Measurements from ENCODE around the gene TMEM135. TPM values are rescaled to one million over a fixed set of nuclear protein-coding genes. Genes with fewer than 3 reads are reported as not detected.

The TMEM135 gene
- total and polyA plus RNA-seq, 12 donors, result 3.4 to 28.6 (median 16.9) TPM

- WGBS, 2 donors, result 66 to 67% methylated on average over 5 of the region's 5 CpGs
- H3K27ac ChIP-seq, result peak overlapping the region in 2 of 10 donors; percentile 0 to 42
- ATAC-seq (peak in 4 of 8 donors; percentile 33 to 63 (median 48)), DNase-seq (no peak)
- peaks cover 0 to 18% (median 6%) of the 10 kb centered on the region in 9 donors for H3K4me1 ChIP-seq
- H3K4me3 ChIP-seq, result no peak overlapping the region
- no peaks in the 10 kb centered on the region for H3K9me3 ChIP-seq
- no peaks in the 10 kb centered on the region for H3K27me3 ChIP-seq
- H3K36me3 ChIP-seq, result no peaks in the 10 kb centered on the region
- intact Hi-C loops (cut with DNase I), result no loop called here
- TF ChIP-seq, protein P1, sequence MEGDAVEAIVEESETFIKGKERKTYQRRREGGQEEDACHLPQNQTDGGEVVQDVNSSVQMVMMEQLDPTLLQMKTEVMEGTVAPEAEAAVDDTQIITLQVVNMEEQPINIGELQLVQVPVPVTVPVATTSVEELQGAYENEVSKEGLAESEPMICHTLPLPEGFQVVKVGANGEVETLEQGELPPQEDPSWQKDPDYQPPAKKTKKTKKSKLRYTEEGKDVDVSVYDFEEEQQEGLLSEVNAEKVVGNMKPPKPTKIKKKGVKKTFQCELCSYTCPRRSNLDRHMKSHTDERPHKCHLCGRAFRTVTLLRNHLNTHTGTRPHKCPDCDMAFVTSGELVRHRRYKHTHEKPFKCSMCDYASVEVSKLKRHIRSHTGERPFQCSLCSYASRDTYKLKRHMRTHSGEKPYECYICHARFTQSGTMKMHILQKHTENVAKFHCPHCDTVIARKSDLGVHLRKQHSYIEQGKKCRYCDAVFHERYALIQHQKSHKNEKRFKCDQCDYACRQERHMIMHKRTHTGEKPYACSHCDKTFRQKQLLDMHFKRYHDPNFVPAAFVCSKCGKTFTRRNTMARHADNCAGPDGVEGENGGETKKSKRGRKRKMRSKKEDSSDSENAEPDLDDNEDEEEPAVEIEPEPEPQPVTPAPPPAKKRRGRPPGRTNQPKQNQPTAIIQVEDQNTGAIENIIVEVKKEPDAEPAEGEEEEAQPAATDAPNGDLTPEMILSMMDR (IDR thresholded peaks at IDR 0.05), result no peak
Observed at GRCh38 chr11:87013912-87014825, 23.6 kb upstream of the TMEM135 start.

DNA sequence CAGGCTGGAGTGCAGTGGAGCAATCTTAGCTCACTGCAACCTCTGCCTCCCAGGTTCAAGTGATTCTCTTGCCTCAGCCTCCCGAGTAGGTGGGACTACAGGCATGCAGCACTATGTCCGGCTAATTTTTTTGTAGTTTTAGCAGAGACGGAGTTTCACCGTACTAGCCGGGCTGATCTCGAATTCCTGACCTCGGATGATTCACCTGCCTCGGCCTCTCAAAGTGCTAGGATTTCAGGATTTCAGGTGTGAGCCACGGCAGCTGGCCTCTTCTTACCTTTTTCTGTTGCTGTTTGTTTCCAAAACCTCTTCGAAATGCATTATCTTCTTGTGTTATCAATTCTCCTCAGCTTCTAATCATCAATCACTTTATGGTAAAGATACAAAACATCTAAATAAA is 22.1 kb upstream of the TMEM135 start:
- Histone ChIP-seq H3K27ac (no peak overlapping the region), H3K4me1 (peaks cover 0 to 33% (median 18%) of the 10 kb centered on the region in 9 donors), H3K9me3 (no peaks in the 10 kb centered on the region), H3K36me3 (no peaks in the 10 kb centered on the region), H3K4me3 (no peak overlapping the region), H3K27me3 (no peaks in the 10 kb centered on the region)
- 90 to 97% methylated on average over 10 of the region's 10 CpGs for WGBS, 2 donors
- intact Hi-C loops (cut with DNase I), result no loop called here
- TF ChIP-seq, protein P1 (IDR thresholded peaks at IDR 0.05), result no peak
- ATAC-seq (no peak), DNase-seq (no peak)

DNA sequence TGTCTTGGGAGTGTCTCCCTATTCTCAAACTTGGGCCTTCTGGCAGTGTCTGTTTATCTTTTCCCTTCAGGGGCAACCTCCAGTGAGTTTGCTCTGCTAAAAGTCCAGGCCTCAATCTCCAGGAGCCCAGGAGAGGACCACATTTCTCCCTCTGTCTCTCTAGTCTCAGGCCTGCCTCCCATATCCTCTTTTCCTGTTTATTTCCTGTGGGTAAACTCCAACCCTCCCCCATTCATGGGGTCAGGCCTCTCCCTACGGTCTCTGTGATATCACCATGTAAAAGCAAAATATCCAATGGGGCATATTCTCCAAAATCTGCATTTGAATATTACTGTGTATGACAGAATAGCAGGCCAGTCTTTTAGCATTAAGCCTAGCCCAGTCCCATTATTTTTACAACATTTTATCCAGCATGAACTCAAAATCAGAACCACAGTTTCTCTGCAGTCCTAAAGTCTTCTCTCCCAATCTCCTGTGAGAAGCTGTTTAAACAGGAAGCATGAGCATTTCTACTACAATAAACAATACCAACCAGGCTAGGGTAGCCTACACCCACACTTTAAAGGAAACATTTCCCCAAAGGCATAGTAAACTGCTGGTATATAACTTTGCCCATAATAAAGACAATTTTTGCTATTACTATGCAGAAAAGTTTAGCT is 18.0 kb upstream of the TMEM135 start:
- TF ChIP-seq, protein P1 (IDR thresholded peaks at IDR 0.05), result no peak
- Histone ChIP-seq H3K4me1 (peaks cover 0 to 23% (median 12%) of the 10 kb centered on the region in 9 donors), H3K36me3 (no peaks in the 10 kb centered on the region), H3K27me3 (no peaks in the 10 kb centered on the region), H3K9me3 (no peaks in the 10 kb centered on the region), H3K4me3 (no peak overlapping the region), H3K27ac (peak overlapping the region in 8 of 10 donors; percentile 36 to 77 (median 61))
- 46 to 50% methylated on average over 1 of the region's 1 CpG for WGBS, 2 donors
- DNase-seq, result no peak
- peak in 3 of 8 donors; percentile 28 to 61 (median 29) for ATAC-seq
- intact Hi-C loops (cut with DNase I), result no loop called here

DNA sequence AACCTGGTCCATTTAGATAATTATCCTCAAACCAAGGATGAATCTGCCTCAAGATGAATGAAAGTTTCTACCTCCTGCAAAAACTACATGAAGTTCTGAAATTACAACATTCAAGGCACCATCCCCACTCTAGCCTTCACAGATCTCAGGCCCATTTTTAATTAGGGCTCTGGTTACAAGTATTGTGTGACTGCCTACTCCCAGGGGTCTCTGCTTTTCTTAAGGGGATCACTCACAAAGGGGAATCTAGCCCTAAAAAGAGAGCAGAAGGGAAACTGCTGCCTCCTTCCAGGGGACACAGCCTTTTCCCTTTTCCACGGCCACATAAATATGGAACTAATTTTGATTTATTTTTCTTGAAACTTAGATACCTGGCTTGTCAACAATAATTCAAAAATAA is 17.4 kb upstream of the TMEM135 start:
- intact Hi-C loops (cut with DNase I), result no loop called here
- ATAC-seq, result no peak
- Histone ChIP-seq H3K9me3 (no peaks in the 10 kb centered on the region), H3K4me3 (no peak overlapping the region), H3K27ac (peak overlapping the region in 5 of 10 donors; percentile 58 to 77 (median 72)), H3K4me1 (peaks cover 0 to 23% (median 12%) of the 10 kb centered on the region in 9 donors), H3K36me3 (no peaks in the 10 kb centered on the region), H3K27me3 (no peaks in the 10 kb centered on the region)
- TF ChIP-seq, protein P1 (IDR thresholded peaks at IDR 0.05), result no peak
- no peak for DNase-seq
- WGBS, 2 donors, result 82 to 85% methylated on average over 1 of the region's 1 CpG
